ENCODE measurements around the gene TTC9B.
"Not testable (repeated sequence)": the region's sequence is repeated elsewhere in the genome, so short reads cannot be mapped to it uniquely, and the experiment has no call there.

The TTC9B gene

GRCh38 chr19:40214936-40215335 lies 3.2 kb downstream of the TTC9B start:
- no peak for DNase-seq (ENCODE audit: low read depth, low spot score)

- no peak for DNase-seq (ENCODE audit: low read depth, low spot score)
Measured at GRCh38 chr19:40213882-40214570, 4.2 kb downstream of the TTC9B start.

GRCh38 chr19:40213251-40213829 lies 4.8 kb downstream of the TTC9B start:
- no peak for DNase-seq (ENCODE audit: low read depth, low spot score)

GRCh38 chr19:40210889-40211288 lies 7.3 kb downstream of the TTC9B start:
- DNase-seq (ENCODE audit: low read depth, low spot score): peak; percentile 60

- DNase-seq (ENCODE audit: low read depth, low spot score): no peak
Measured at GRCh38 chr19:40208602-40209001, 9.6 kb downstream of the TTC9B start.

DNA sequence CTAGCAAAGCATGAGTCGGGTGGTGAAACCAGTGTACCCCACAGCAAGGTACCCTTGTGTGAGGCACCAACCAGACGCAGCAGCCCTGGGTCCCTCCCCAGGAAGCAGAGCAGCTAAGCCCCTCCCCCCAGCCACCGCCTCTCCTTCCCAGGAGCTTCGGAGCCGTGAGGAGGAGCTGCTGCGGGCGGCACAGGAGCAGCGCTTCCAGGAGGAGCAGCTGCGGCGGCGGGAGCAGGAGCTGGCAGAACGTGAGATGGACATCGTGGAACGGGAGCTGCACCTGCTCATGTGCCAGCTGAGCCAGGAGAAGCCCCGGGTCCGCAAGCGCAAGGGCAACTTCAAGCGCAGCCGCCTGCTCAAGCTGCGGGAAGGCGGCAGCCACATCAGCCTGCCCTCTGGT lies 12.4 kb downstream of the TTC9B start:
- no peak for DNase-seq (ENCODE audit: low read depth, low spot score)

- no peak for DNase-seq (ENCODE audit: low read depth, low spot score)
Measured at GRCh38 chr19:40204381-40204780, 13.8 kb downstream of the TTC9B start.

GRCh38 chr19:40200341-40201099 lies 17.7 kb downstream of the TTC9B start:
- no peak for DNase-seq (ENCODE audit: low read depth, low spot score)

DNA sequence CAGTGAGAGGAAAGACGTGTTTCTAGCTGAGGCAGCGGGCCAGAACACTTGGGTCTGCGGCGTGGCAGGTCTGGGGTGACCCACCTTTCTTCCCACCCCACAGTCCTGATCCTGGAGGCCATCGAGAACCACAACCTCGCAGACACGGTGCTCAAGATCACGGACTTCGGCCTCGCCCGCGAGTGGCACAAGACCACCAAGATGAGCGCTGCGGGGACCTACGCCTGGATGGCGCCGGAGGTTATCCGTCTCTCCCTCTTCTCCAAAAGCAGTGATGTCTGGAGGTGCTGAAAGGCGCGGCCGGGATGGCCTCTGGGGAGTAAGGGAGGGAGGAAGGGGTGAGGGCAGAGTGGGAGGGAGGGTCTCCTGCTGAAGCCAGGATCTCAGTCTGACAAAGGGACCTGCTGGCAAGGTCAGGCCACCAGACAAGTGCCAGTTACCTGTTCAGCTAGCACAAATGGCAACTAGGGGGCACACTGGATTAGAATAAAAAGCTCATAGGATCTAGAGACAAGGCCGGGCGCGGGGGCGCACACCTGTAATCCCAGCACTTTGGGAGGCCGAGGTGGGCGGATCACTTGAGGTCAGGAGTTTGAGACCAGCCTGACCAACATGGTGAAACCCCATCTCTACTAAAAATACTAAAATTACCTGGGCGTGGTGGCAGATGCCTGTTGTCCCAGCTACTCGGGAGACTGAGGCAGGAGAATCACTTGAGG lies 19.8 kb downstream of the TTC9B start:
- no peak for DNase-seq (ENCODE audit: low read depth, low spot score)

DNA sequence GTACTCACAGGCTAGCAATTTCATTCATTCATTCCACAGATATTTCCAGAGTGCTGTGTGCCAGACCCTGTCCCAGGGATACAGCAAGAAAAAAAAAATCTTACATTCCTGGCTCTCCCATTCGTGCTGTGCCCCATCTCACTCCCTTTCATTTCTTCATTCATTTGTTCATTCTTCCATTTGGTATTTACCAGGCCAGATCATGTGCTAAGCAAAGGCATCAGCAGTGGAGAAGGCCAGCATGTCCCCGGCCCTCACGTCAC lies 24.7 kb downstream of the TTC9B start:
- no peak for DNase-seq (ENCODE audit: low read depth, low spot score)

- peak; percentile 7 for DNase-seq (ENCODE audit: low read depth, low spot score)
Measured at GRCh38 chr19:40192758-40193586, 25.2 kb downstream of the TTC9B start.

DNA sequence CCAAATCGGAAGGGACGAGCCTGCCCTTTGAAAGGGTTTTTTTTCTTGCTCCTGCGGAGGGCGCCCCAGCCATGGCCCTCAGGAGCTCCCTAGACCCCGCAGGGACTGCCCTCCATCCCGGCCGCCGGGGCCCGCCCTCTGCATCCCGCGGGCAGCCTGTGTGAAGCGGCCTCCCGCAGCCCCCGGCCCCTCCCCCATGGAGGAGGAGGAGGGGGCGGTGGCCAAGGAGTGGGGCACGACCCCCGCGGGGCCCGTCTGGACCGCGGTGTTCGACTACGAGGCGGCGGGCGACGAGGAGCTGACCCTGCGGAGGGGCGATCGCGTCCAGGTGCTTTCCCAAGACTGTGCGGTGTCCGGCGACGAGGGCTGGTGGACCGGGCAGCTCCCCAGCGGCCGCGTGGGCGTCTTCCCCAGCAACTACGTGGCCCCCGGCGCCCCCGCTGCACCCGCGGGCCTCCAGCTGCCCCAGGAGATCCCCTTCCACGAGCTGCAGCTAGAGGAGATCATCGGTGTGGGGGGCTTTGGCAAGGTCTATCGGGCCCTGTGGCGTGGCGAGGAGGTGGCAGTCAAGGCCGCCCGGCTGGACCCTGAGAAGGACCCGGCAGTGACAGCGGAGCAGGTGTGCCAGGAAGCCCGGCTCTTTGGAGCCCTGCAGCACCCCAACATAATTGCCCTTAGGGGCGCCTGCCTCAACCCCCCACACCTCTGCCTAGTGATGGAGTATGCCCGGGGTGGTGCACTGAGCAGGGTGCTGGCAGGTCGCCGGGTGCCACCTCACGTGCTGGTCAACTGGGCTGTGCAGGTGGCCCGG lies 26.1 kb downstream of the TTC9B start:
- peak; percentile 59 for DNase-seq (ENCODE audit: low read depth, low spot score)

DNA sequence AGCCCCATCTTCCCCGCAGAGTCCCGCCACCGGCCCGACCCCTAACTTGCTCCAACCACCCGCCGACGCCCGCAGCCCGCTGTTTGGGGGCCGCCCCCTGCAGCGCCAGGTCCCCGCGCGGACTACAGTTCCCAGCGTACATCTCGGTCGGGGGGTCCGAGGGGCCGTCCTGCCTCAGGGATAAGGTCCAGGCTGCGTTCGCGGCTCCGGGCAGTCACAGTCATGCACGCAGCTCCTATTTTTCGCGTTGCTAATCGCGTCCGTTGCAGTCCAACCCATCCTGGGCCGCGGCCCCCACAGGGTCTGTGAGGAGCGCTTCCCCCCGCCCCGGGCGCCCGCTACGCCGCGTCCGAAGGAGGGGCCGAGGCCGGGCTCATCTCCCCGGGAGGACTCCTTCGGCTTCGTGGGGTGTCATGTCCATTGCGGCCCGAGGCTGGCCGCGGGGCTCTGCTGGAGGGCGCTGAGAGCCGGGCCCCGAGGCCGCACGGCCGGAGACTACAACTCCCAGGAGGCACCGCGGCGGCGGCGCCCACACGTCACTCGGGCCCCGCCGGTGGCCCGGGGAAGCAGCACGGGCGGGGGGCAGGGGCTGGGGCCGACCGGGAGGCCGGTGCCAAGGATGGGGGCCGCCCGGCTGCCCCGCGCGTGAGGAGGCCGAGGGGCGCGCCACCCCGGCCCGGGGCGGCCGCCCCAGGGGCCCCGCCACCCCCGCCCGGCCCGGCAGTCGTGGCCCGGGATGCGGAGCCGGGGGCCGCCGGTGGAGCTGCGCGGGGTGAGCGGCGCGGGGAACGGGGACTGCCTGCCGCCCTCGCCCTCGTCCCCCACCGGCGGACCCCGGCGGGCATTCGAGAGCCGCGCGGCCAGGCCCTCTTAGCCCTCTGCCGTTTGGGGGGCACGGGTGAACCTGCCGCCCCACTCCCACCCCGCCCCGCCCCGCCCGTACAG lies 27.0 kb downstream of the TTC9B start, which contains the start of gene MAP3K10:
MAP3K10 (plus strand) TSS at position 536 of the 945 bp plus-strand sequence. CDS start 606 bp downstream, outside the sequence.
- DNase-seq (ENCODE audit: low read depth, low spot score): peak; percentile 57

GRCh38 chr19:40184273-40184672 lies 33.9 kb downstream of the TTC9B start:
- no peak for DNase-seq (ENCODE audit: low read depth, low spot score)

- no peak for DNase-seq (ENCODE audit: low read depth, low spot score)
Measured at GRCh38 chr19:40178756-40179155, 39.4 kb downstream of the TTC9B start.

DNA sequence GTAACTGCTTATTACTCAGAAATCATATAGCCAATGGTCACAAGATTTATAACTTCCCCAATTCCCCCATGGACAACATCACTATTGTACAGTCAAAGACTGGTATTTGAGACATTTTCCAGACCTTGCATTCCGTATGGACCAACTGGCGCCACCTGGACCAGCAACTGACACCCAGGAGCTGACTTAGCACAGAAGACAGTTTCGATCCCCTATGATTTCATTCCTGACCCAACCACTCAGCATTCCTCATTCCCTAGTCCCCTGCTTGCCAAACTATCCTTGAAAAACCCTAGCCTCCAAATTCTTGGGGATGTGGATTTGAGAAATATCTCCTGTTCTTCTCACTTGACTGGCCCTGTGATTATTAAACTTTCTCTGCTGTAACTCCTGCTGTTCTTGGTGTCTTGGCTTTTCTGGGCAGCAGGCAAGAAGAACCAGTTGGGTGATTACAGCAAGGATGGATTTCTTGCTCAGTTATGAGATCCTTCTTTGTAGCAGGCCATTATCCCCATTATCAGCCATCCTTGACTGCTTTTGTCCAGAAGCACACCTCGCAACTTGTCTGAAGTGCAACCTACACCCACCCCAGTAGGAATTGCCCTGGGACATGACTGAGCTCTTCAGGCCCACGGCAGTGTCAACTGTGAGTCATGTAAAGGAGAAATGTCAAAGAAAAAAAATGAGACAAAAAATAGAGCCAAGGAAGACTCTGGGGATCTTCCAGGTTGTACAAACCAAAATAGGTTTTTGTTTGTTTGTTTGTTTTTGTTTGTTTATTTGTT lies 40.7 kb downstream of the TTC9B start:
- no peak for DNase-seq (ENCODE audit: low read depth, low spot score)

GRCh38 chr19:40175820-40176219 lies 42.4 kb downstream of the TTC9B start:
- no peak for DNase-seq (ENCODE audit: low read depth, low spot score)

DNA sequence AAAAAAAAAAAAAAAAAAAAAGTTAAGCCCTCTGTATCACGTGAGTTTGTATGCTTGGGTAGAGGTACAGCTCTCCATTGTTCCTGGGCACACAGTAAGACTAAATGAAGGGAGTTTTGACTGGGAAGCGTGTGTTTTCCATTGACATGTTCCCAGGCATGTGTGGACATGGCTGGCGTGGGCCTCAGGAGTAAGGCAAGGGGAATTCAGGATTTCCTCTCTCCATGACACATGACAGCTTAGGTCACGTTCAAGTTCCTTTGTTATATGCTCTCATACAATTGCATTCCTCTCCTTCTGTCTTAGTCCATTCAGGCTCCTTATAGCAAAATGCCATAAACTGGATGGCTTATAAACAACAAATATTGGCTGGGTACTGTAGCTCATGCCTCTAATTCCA lies 44.1 kb downstream of the TTC9B start:
- DNase-seq (ENCODE audit: low read depth, low spot score): no peak

GRCh38 chr19:40171293-40171692 lies 46.9 kb downstream of the TTC9B start:
- not testable (repeated sequence) for DNase-seq (ENCODE audit: low read depth, low spot score)
